NCI-H526 (cell line): Measurements from ENCODE around the gene ABCA4.

Experiments
- DNase-seq, 2 experiments: peaks; one replicate each; lab custom pipeline; 2025; lab: John Stamatoyannopoulos, UW

Gene ABCA4

DNA sequence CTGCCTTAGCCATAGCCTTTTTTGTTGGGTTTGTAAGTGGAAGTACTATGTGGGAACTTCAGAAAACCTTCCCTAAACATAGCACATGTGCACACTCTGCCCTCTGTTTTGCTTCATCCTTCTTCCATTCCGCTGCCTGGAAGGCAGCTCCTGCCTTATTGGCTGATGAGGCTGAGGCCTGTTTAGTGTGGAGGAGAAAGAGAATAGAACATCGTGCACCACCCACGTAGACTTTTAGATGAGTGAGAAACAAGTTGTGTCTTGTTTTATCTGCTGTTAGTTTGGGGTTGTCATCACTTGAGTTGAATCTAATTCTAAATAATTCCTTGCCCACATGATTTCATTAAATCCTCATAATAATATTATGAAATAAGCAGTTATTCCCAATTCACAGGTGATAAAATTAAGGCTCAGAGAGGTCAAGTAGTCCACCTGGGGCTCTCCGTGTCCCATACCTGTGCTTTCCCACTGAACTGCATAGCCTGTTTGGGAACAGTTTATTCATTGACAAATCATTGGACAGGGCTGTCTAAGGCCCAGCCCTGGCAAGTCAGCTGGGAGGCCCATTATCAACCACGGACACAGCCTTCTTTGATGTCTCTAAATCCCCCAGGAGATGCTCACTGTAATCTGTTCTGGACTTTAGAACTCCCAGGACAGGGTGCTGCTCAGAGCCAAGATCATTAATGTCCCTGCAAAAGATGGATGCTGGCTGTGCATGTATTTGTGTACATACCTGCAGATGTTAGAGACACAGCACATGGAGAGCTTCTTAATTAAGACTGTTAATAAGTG is 93.0 kb downstream of the ABCA4 start:
- no peak for DNase-seq

GRCh38 chr1:94026619-94027380 is 94.1 kb downstream of the ABCA4 start:
- no peak for DNase-seq

DNA sequence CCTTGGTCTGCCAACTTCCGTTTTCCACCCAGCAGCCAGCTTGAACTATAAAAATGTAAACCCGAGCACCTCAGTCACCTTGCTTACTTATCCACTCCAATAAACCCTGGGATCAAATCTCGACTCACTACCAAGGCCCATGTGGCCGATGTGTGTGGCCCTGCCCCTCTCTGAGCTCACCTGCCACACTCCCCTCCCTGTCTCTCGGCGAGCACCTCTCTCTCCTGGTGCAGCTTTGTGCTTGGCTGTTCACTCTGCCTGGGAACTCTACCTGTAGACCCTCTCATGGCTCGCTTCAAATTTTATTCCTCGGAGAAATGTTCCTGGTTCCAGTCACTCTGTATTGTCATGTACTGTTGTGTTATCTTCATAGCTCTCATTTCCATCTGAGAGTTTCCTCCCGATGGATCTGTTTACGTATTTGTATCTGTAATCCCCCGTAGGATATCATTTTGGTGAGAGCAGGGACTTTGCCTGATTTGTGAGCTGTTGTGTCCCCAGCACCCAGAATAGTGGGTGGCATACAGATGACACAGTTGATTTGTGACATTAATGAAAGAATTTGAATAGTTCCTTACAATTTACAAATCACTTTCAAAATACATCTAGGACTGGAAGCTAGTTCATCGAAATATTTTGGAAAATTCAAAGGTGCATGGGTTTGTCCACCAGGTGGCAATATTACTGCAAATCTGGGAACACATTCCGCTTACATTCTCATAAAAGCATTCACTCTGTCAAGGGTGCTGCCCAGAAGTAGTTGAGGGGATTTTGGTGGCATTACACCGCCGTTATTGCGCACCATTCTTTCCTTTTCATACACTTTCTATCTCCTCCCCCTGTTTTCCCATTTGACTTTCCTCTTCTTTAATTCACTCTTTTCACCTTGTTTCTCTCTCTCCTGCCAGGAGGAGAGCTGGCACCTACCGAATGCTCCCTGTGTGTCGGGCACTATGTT is 95.3 kb downstream of the ABCA4 start:
- peak; percentile 29 to 71 for DNase-seq

GRCh38 chr1:94024104-94024792 is 96.7 kb downstream of the ABCA4 start:
- DNase-seq, result no peak

DNA sequence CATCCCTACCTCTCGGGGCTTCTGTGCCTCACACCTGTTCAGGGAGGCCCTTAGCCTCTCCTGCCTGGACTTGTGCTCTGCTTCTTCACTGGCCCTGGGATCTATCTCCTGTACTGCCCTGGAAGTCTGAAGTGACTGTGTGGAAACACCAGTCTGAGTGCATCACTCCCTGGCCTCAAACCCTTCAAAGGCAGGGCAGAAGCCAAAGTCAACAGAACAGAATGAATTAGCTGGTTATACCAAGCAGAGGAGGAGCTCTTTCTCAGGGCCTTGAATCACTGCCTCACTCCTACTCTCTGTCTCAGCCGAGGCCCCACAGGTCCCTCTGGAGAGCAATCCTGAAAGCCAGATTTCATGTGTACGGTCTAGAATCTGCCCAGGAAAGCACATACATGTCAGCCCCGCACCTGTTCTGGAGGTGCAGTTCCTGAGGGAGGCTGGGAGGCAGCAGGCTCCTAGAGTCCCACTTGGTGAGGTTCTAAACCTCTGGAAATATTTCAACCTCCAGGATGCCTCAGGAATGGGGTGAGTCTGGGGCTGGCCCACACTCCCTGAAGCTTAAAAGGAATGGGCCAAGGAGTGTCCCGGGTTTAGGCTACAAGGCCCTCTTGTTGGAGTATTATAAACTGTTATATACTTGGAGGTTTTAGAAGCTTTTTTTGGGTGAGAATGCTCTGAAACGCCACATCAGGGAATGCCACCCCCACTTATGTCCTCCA is 98.3 kb downstream of the ABCA4 start:
- DNase-seq, result no peak

GRCh38 chr1:94020764-94021579 is 100.0 kb downstream of the ABCA4 start:
- DNase-seq, result no peak

DNA sequence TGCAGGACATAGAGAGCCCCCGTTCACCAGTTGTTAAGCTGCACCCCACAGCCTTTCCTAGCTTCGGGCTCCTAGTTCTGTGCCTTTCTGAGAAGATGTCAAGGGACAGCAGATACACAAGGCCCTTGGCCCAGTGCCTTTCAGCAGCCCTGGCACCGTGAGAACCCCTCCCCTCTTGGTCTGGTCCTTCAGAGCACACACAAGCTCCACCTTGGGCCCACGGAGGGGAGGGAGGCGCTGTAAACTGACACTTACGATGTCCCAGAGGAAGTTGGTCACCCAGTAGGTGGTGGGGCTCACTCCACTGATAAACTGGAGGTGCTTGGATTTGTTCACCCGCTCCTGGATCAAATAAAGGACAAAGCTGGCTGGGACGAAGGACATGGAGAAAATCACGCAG is 101.6 kb downstream of the ABCA4 start:
- DNase-seq, result no peak

DNA sequence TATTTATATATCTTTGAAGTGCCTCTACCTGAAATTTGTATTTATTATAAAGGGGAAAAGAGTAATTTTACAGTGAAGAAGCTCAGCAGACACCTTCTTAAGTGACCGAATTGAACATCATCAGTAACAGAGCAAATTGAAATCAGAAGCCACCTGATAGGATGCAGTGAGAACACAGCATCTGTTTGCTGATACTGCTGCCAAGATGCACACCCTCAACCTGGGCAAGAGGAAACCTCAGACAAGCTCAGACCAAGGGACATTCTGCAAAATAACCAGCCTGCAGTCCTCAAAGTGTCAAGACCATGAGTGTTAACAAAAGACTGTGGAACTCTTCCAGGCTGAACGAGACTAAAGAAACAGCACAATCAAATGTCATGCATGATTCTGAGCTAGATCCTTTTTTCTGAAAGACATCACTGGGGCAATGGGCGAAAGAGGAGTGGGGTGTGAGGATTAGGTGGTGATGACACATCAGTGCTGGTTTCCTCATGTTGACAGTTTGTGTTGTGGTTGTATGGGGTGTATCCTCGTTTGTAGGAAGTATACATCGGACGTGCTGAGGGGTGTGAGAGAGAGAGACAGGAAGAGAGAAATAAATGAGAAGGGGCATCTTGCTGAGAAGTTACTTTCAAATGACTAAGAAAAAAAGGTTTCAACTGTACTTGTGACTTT is 103.7 kb downstream of the ABCA4 start:
- no peak for DNase-seq

GRCh38 chr1:94015489-94015817 is 105.5 kb downstream of the ABCA4 start:
- DNase-seq, result no peak

- no peak for DNase-seq
These were observed 106.1 kb downstream of the ABCA4 start for GRCh38 chr1:94014635-94015488.

DNA sequence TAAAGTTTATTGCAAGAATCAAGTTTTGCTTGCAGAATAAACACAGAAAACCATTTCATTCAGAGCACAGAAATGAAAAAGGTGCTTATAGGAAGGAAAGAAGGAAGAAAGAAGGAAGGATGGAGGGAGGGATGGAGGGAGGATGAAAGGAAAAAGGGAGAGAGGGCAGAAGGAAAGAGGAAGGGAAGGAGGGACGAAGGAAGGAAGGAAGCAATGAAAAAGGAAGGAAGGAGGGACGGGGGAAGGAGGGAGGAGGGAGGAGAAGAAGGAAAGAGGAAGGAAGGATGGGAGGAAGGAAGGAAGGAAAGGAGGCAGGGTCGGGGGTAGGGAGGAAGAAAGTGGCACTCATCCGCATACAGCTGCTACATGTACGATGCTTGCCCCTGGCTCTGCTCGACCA is 106.9 kb downstream of the ABCA4 start:
- DNase-seq, result no peak

GRCh38 chr1:94013367-94013878 is 107.5 kb downstream of the ABCA4 start:
- DNase-seq, result no peak

DNA sequence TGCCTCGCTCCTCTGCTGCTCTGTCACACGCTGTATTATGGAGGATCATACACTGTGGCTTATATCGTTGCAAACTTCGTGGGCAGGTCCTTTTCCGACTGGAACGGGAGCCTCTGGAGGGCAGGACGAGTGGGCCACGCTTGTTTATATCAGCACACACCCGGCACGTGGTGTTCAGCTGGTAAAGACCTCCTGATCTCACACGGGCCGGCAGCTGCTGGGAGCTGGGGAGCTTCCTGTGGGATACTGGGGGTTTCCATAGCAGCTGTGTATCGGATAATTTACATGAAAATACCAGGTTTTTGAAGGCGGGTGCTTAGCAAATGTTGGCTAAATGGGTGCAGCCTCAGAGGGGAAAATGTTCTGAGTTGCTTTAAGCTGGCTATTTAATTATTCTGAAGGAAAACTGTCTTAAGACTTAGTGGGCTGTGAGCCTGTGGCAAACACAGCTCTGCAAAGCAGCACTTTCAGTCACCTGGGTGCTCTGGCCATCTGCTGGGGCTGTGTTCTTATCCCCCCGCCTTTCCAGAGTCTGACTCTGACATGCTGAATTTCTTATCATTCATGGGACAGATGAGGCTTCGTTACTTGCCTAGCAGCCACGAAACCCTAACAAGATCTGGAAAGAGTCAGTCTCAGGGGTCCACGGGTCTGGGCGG is 108.1 kb downstream of the ABCA4 start:
- no peak for DNase-seq

DNA sequence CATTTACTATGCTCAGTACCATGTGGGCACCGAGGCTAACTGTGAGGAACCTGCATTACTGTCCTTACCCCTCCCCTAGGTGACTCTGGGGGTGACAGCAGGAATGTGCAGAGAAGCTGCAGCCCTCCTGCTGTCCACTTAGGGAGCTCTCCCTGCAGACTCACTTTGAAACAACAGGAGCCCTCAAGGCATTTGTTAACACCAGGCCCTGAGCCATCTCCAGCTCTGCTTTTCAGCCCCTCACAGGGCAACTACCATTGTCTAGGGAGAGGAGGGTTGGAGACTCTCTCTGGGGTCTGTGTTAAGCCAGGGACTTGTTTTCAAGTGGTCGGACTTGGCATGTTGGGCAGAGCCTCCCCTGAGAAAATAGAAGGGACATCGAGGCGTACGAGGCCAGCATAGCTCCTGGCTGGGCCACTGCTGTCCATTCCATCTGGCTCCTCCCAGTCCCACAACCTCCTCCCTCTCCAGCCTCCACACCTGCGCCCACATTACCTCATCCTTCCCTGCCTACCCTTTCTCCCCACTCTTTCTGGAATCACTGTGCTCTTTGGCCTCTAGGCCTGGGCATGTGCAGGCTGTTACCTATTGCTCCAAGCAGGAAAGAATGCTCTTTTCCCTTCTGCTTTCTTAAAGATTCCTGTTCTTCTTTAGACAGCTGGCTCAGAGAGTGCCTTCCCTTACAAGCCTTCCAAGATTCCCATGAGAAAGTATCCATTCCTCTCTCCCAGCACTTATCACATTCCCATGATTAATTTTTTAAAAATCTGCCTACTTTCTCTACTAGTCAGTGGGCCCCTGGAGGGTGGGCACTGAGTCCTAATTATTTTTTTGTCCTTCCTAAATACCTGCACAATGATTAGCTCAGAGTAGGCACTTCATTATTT is 109.0 kb downstream of the ABCA4 start:
- no peak for DNase-seq

GRCh38 chr1:94011129-94011528 is 109.8 kb downstream of the ABCA4 start:
- DNase-seq, result no peak

- no peak for DNase-seq
These were observed 111.6 kb downstream of the ABCA4 start for GRCh38 chr1:94009304-94009703.

GRCh38 chr1:94006604-94007003 is 114.3 kb downstream of the ABCA4 start:
- DNase-seq, result no peak
